A673 (cell line): Measurements from ENCODE around the gene CWH43.

Source experiments
- EZH2 ChIP-seq: fragments of 200-600 bp; sonication (generic); IDR thresholded peaks from 2 replicates; pipeline ENCODE4 v1.6.1; 2017; ENCODE audit warnings: borderline replicate concordance, low read depth, mild to moderate bottlenecking, mixed read lengths, antibody characterized with exemption, low read length; ENCODE audit not compliant: poor library complexity, severe bottlenecking
- TF ChIP-seq, protein P1 (sequence below): fragments of 300-800, 200-600 bp; sonication (generic); conservative IDR thresholded peaks from 2 replicates; pipeline ENCODE4 v1.5.1; 2017; ENCODE audit warnings: low read depth, mild to moderate bottlenecking, antibody characterized with exemption, low read length, moderate library complexity, mixed read lengths

DNA sequence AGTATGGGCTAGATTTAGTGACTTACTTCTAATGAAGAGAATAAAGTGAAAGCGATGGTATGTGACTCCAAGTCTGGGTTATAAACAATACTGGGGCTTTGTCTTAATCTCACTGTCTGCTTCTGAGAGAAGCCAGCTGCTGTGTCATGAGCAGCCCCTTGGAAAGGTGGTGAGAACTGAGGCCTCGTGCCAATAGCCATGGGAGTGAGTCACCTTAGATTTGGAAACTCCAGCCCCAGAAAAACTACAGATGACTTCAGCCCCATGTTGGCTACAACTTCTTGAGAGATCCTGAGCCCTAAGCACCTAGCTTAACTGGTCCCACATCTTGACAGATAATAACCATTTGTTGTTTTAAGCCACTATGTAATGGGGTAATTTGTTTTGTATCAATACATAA is 77.6 kb downstream of the CWH43 start:
- TF ChIP-seq, protein P1, sequence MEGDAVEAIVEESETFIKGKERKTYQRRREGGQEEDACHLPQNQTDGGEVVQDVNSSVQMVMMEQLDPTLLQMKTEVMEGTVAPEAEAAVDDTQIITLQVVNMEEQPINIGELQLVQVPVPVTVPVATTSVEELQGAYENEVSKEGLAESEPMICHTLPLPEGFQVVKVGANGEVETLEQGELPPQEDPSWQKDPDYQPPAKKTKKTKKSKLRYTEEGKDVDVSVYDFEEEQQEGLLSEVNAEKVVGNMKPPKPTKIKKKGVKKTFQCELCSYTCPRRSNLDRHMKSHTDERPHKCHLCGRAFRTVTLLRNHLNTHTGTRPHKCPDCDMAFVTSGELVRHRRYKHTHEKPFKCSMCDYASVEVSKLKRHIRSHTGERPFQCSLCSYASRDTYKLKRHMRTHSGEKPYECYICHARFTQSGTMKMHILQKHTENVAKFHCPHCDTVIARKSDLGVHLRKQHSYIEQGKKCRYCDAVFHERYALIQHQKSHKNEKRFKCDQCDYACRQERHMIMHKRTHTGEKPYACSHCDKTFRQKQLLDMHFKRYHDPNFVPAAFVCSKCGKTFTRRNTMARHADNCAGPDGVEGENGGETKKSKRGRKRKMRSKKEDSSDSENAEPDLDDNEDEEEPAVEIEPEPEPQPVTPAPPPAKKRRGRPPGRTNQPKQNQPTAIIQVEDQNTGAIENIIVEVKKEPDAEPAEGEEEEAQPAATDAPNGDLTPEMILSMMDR, result no peak
- no peak for TF ChIP-seq EZH2
